GM12878 (cell line): Measurements from ENCODE around the gene ASB6. TPM values are rescaled to one million over a fixed set of nuclear protein-coding genes. Genes with fewer than 3 reads are reported as not detected.

Experiments
- ATAC-seq: fragments of 200-7000 bp; cut with Tn5 transposase; 3 replicates; pipeline ENCODE4 v1.9.1; 2020; ENCODE audit warnings: mild to moderate bottlenecking, moderate library complexity
- BruUV-seq: library from RNA; stranded (reverse); fragments of 400-500 nt; replicated peaks from 2 replicates; lab custom pipeline; 2021; lab: Mats Ljungman, UMichigan
- CTCF ChIA-PET: fragments of 300-600 bp; sonication (Branson Sonifier 250); formaldehyde crosslinking; extraction: SDS; loops from one replicate; lab custom pipeline; 2021; ENCODE audit warnings: inconsistent platforms; lab: Yijun Ruan, JAX
- POLR2A ChIA-PET: fragments of 350-600 bp; formaldehyde crosslinking; extraction: SDS; loops from one replicate; lab custom pipeline; 2021; ENCODE audit warnings: inconsistent platforms; lab: Charles Lee
- RAD21 ChIA-PET: fragments of 300-600 bp; sonication (Branson Sonifier 250); formaldehyde crosslinking; loops from one replicate; lab custom pipeline; 2023; ENCODE audit warnings: antibody characterized with exemption; ENCODE audit not compliant: unreplicated experiment; lab: Charles Lee
- SMC1A ChIA-PET: fragments of 300-600 bp; sonication (Branson Sonifier 250); formaldehyde crosslinking; loops from one replicate; lab custom pipeline; 2023; ENCODE audit not compliant: unreplicated experiment, uncharacterized antibody; lab: Charles Lee
- DNase-seq: peaks from one replicate; pipeline ENCODE4 v3.0.0-alpha.2; 2011; ENCODE audit warnings: low read depth, low spot score
- FAIRE-seq: peaks from 3 replicates; lab custom pipeline; 2011; peaks lifted over from hg19 to GRCh38; lab: Jason Lieb, UNC
- H2AFZ ChIP-seq: 2 replicates; pipeline ENCODE4 v1.6.0; 2011; ENCODE audit warnings: low read depth, low read length, control low read depth; ENCODE audit not compliant: control insufficient read depth
- H3K27ac ChIP-seq: 2 replicates; pipeline ENCODE4 v1.5.1; 2011; ENCODE audit warnings: control low read depth; ENCODE audit not compliant: control insufficient read depth, insufficient read depth
- H3K27me3 ChIP-seq, 2 experiments: replicated peaks in 1 of 2; 2 replicates each; pipeline versions ENCODE4 v1.6.0 to v1.6.1; 2011; ENCODE audit warnings: low read length in 1 of 2; ENCODE audit not compliant: control insufficient read depth in 2 of 2, insufficient read depth in 2 of 2
- H3K36me3 ChIP-seq, 2 experiments: 2 replicates each; pipeline ENCODE4 v1.5.1; 2011; ENCODE audit warnings: low read length in 1 of 2; ENCODE audit not compliant: control insufficient read depth in 2 of 2, insufficient read depth in 2 of 2
- H3K4me1 ChIP-seq: 2 replicates; pipeline ENCODE4 v1.6.1; 2011; ENCODE audit warnings: mild to moderate bottlenecking, low read length, moderate library complexity, mixed read lengths; ENCODE audit not compliant: control insufficient read depth, insufficient read depth
- H3K4me2 ChIP-seq: 2 replicates; pipeline ENCODE4 v1.6.0; 2011; ENCODE audit warnings: control low read depth; ENCODE audit not compliant: control insufficient read depth, insufficient read depth
- H3K4me3 ChIP-seq: fragments of 200-600 bp; sonication (generic); 2 replicates; pipeline ENCODE4 v1.5.1; 2016
- H3K79me2 ChIP-seq: 2 replicates; pipeline ENCODE4 v1.6.0; 2011; ENCODE audit warnings: low read length; ENCODE audit not compliant: control insufficient read depth, insufficient read depth
- H3K9ac ChIP-seq: 2 replicates; pipeline ENCODE4 v1.8.0; 2011; ENCODE audit warnings: low read length, control low read depth, mixed read lengths; ENCODE audit not compliant: control insufficient read depth, insufficient read depth
- H3K9me3 ChIP-seq: replicated peaks from 3 replicates; pipeline ENCODE4 v1.5.1; 2011; ENCODE audit warnings: mild to moderate bottlenecking, low read length; ENCODE audit not compliant: control insufficient read depth, insufficient read depth
- H4K20me1 ChIP-seq: 2 replicates; pipeline ENCODE4 v1.6.0; 2011; ENCODE audit not compliant: control insufficient read depth, insufficient read depth
- ASH2L ChIP-seq: fragments of 300-600, 200-600 bp; sonication (generic); IDR thresholded peaks from 2 replicates; pipeline ENCODE4 v1.6.1; 2017; ENCODE audit warnings: low read depth, mild to moderate bottlenecking, borderline replicate concordance
- BACH1 ChIP-seq: fragments of 450-650 bp; IDR thresholded peaks from 2 replicates; pipeline ENCODE4 v1.6.1; 2017; ENCODE audit warnings: mild to moderate bottlenecking, borderline replicate concordance
- BCL11A ChIP-seq: IDR thresholded peaks from 2 replicates; pipeline ENCODE4 v1.6.1; 2011; ENCODE audit warnings: low read depth, low read length
- BMI1 ChIP-seq: fragments of 450-650 bp; IDR thresholded peaks from 2 replicates; pipeline ENCODE4 v1.6.1; 2016; ENCODE audit warnings: mild to moderate bottlenecking, moderate library complexity, borderline replicate concordance
- CTCF ChIP-seq, 3 experiments: IDR thresholded peaks in 2 of 3; conservative IDR thresholded peaks in 1 of 3; 2 replicates each; pipeline ENCODE4 v1.5.1; 2011; ENCODE audit warnings: low read depth in 3 of 3, low read length in 3 of 3, mild to moderate bottlenecking in 3 of 3, control low read depth in 2 of 3, moderate library complexity in 2 of 3, inconsistent platforms in 1 of 3, mixed read lengths in 1 of 3; ENCODE audit not compliant: control insufficient read depth in 2 of 3, insufficient read depth in 1 of 3; ENCODE audit errors: extremely low read depth in 1 of 3
- ELK1 ChIP-seq: IDR thresholded peaks from 2 replicates; pipeline ENCODE4 v1.6.1; 2012; ENCODE audit warnings: low read depth, low read length, improper control_type of control experiment
- GABPA ChIP-seq: IDR thresholded peaks from 2 replicates; pipeline ENCODE4 v1.6.1; 2014; ENCODE audit warnings: antibody characterized with exemption, low read depth, mild to moderate bottlenecking, inconsistent platforms
- IKZF2 ChIP-seq, 2 experiments: fragments of 450-650 bp; IDR thresholded peaks; 2 replicates each; pipeline ENCODE4 v1.6.1; 2017; ENCODE audit warnings: mild to moderate bottlenecking in 2 of 2, moderate library complexity in 2 of 2
- MXI1 ChIP-seq: fragments of 150-350 bp; IDR thresholded peaks from 2 replicates; pipeline ENCODE4 v1.6.1; 2011; ENCODE audit warnings: low read depth, mild to moderate bottlenecking, inconsistent platforms, low read length, improper control_type of control experiment
- MYB ChIP-seq: fragments of 150-350 bp; IDR thresholded peaks from 2 replicates; pipeline ENCODE4 v1.6.1; 2014; ENCODE audit warnings: mild to moderate bottlenecking, low read depth, low read length, borderline replicate concordance
- POLR2AphosphoS2 ChIP-seq: IDR thresholded peaks from 2 replicates; pipeline ENCODE4 v1.6.1; 2011; ENCODE audit warnings: low read depth, mild to moderate bottlenecking, low read length, improper control_type of control experiment, moderate library complexity
- POLR2AphosphoS5 ChIP-seq: IDR thresholded peaks from 2 replicates; pipeline ENCODE4 v1.6.1; 2011; ENCODE audit warnings: mild to moderate bottlenecking, low read length, inconsistent platforms
- RELA ChIP-seq: fragments of 450-650 bp; IDR thresholded peaks from 2 replicates; pipeline ENCODE4 v1.8.0; 2014; ENCODE audit warnings: borderline replicate concordance; ENCODE audit not compliant: partially characterized antibody
- SMAD5 ChIP-seq: IDR thresholded peaks from 2 replicates; pipeline ENCODE4 v1.6.1; 2016; ENCODE audit warnings: antibody characterized with exemption, low read depth
- SREBF2 ChIP-seq: IDR thresholded peaks from 2 replicates; pipeline ENCODE4 v1.6.1; 2012; ENCODE audit warnings: mild to moderate bottlenecking, low read length
- USF2 ChIP-seq: IDR thresholded peaks from 2 replicates; pipeline ENCODE4 v1.6.1; 2011; ENCODE audit warnings: low read depth, low read length, improper control_type of control experiment, borderline replicate concordance
- WRNIP1 ChIP-seq: IDR thresholded peaks from 2 replicates; pipeline ENCODE4 v1.6.1; 2011; ENCODE audit warnings: low read depth, low read length, improper control_type of control experiment, borderline replicate concordance
- YY1 ChIP-seq: IDR thresholded peaks from 2 replicates; pipeline ENCODE4 v1.6.1; 2011; ENCODE audit warnings: low read depth, mild to moderate bottlenecking, low read length
- ZNF622 ChIP-seq: fragments of 450-650 bp; IDR thresholded peaks from 2 replicates; pipeline ENCODE4 v1.6.1; 2017; ENCODE audit warnings: mild to moderate bottlenecking, inconsistent platforms
- WGBS: methylation state at CpG from one replicate; pipeline ENCODE4 v1.1.6; 2016; ENCODE audit warnings: low lambda C conversion rate; ENCODE audit not compliant: insufficient replicate concordance, insufficient coverage; ENCODE audit errors: missing lambda C conversion rate; 5-methylcytosine and 5-hydroxymethylcytosine counted together
- in situ Hi-C: fragments of 300-500 bp; cut with MboI; formaldehyde crosslinking; loops from 9 replicates; pipeline ENCODE4 v1.14.3; 2018; ENCODE audit warnings: mixed read lengths
- intact Hi-C: fragments of 100-400 bp; cut with micrococcal nuclease; formaldehyde crosslinking; loops from one replicate; pipeline ENCODE4 v1.14.2; 2022; ENCODE audit not compliant: unreplicated experiment
- polyA plus RNA-seq, 11 experiments: library from polyadenylated mRNA; depleted of rRNA in 4 of 11; unstranded in 6 of 11; stranded (reverse) in 5 of 11; fragments of >200 nt; fragmentation: Nextera tagmentation in 4 of 11; fragmentation: Illumina TruSeq in 1 of 11; extraction: Ambion mirVana in 4 of 11; extraction: Trizol in 1 of 11; gene quantifications; 1 replicate in 1 of 11; 2 replicates in 10 of 11; pipeline versions ENCODE4 v1.2.1 to v1.2.3, GENCODE V29; 2011 to 2016; ENCODE audit warnings: inconsistent platforms in 2 of 11, missing spikeins in 2 of 11, low read depth in 1 of 11
- total RNA-seq, 4 experiments: library from RNA; depleted of rRNA in 3 of 4; stranded (reverse); fragments of >200 nt in 3 of 4; fragmentation: Illumina TruSeq in 1 of 4; extraction: Trizol in 1 of 4; gene quantifications; 2 replicates each; pipeline versions ENCODE4 v1.2.1 to v1.2.3, GENCODE V29; 2013 to 2021

Gene ASB6
- total and polyA plus RNA-seq, 10 of the 15 experiments (the other 5 are each of a cell fraction or from before 2014, with no cell fraction given), result 0.80 to 18.2 (median 9.9) TPM

- Histone ChIP-seq H4K20me1 (no peaks in the 10 kb centered on the region), H3K4me2 (no peak overlapping the region), H3K9me3 (no peaks in the 10 kb centered on the region), H2AFZ (no peak overlapping the region), H3K4me3 (no peak overlapping the region), H3K79me2 (no peaks in the 10 kb centered on the region), H3K27ac (no peak overlapping the region), H3K36me3 (no peaks in the 10 kb centered on the region), H3K9ac (no peak overlapping the region), H3K27me3 (peaks cover 0 to 2% of the 10 kb centered on the region in 2 experiments; a peak in 2 of 4 replicates), H3K4me1 (no peaks in the 10 kb centered on the region)
- in situ Hi-C loops (no loop called here), intact Hi-C loops (no loop called here)
- BruUV-seq, result no TSS peak
- ChIA-PET CTCF (no interaction called here), SMC1A (no interaction called here), POLR2A (no interaction called here)
- 54% methylated on average over 13 of the region's 13 CpGs for WGBS
- no peak for FAIRE-seq
- DNase-seq, result no peak
- TF ChIP-seq BCL11A (no peak), RELA (no peak), ZNF622 (no peak), CTCF (IDR thresholded peaks at IDR 0.05 in 2 of 3, conservative IDR thresholded peaks at IDR 0.05 in 1 of 3; ENCODE audit: control insufficient read depth in 2 of 3, extremely low read depth in 1 of 3, insufficient read depth in 1 of 3, low read depth in 3 of 3, low read length in 3 of 3) (no peak), ELK1 (no peak), MYB (no peak), POLR2AphosphoS2 (no peak), IKZF2 (IDR thresholded peaks at IDR 0.05) (no peak), WRNIP1 (no peak), POLR2AphosphoS5 (no peak), USF2 (no peak), SMAD5 (no peak), YY1 (no peak), BMI1 (no peak), MXI1 (no peak), BACH1 (no peak), GABPA (no peak), SREBF2 (no peak), ASH2L (no peak)
- TF ChIP-seq, all 136 proteins: peak for 0
- RAD21 ChIA-PET, result no interaction called here
- no peak for ATAC-seq
Observed at GRCh38 chr9:129669946-129670345, 28.0 kb upstream of the ASB6 start.
